RKO (cell line): ENCODE results near the gene NCSTN.

ENCODE experiments used
- DNase-seq: peaks from one replicate; pipeline ENCODE4 v3.0.0-alpha.2; 2016; ENCODE audit warnings: low spot score

The NCSTN gene

DNA sequence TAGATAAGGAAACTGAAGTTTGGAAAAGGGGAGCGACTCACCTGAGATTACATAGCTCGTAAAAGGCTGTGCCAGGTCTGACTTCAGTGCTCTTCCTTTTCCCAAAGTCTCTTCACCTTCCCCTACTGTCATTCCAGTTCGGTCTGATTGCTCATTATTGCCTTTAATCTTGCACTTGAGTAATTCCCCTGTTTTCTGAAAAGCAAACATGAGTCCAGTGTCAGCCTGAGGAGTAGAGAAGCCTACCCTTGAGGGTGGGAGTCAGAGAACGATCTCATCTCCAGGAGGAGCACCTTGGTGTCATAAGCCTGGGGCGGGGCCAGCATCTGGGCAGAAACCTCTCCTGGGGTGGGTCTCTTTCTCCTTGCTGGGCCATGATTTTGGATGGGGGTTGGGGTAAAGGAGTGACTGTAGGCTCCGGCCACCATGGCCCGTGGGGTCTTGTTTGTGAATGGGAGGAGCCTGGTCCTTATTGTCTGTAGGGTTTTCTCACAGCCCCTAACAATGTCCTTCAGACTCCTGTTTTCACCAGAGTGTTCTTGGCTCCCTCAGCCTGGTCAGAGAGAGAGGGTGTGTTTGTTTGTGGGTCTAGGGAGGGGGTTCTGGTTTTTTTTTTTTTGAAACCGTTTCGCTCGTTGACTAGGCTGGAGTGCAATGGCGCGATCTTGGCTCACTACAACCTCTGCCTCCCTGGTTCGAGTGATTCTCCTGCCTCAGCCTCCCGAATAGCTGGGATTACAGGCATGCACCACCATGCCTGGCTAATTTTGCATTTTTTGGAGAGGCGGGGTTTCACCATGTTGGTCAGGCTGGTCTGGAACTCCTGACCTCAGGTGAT, 63.2 kb downstream of the NCSTN start:
- DNase-seq = no peak

- DNase-seq = no peak
These were observed 64.9 kb downstream of the NCSTN start for GRCh38 chr1:160407839-160408801.
